GM21423 (cell line): ENCODE results near the gene NUP43.
"Not testable (repeated sequence)": the region's sequence is repeated elsewhere in the genome, so short reads cannot be mapped to it uniquely, and the experiment has no call there.

ENCODE experiments used
- ATAC-seq: cut with Tn5 transposase; IDR thresholded peaks from one replicate; pipeline ENCODE4 v1.9.1; 2021; ENCODE audit warnings: mild to moderate bottlenecking, moderate library complexity; ENCODE audit not compliant: unreplicated experiment

NUP43 gene

DNA sequence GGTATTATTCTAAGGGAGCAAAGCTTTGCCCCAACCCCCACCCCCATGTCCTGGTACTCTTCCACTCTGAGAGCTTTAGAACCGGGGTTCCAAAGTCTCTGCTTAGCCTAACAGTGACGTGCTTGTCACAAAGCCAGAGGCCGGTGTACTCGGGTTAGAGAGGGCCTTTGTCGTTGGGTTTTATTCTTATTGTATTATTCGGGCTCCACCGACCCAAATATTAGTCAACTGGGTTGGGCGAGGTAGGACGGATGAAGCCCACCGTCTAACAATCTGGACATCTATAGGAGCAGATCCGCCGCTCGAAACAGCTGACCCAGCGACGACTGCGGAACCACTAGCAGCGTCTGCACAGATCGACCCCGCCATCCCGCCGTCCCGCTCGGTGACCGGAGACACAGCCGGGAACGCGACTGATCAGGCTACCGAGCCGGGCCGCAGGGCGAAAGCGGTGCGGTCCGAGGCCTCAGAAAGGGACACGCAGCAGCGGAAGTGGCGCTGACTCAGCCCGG, 2.8 kb upstream of the NUP43 start:
- peak; percentile 1 for ATAC-seq

DNA sequence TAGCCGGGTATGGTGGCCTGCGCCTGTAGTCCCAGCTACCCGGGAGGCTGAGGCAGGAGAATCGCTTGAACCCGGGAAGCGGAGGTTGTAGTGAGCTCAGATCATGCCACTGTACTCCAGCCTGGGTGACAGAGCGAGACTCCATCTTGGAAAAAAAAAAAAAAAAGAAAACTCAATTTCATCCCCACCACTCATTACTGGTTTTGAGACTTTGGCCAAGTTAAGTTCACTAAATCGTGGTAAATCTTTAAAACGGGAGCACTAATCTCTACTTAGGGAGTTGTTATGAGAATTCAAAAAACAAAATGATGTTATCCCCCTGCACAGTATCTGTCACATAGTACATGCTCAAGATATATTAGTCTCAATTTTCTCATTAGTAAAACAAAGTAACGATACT, 1.1 kb downstream of the NUP43 start:
- ATAC-seq, result not testable (repeated sequence)

DNA sequence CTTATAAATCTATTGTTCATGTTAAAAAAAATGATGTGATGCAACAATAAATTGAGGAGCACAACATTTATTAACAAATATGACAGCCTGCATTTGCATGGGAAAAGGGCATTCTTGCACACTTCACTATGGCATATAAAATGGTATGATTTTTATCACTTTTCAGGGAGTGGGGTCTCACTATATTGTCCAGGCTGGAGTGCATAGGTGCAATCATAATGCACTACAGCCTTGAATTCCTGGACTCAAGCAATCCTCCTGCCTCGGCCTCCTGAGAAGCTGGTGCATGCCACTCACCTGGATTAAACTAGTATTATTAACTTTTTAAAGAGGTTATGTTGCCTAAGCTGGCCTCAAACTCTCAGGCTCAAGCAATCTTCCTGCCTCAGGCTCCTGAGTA, 11.4 kb downstream of the NUP43 start:
- ATAC-seq, result no peak

DNA sequence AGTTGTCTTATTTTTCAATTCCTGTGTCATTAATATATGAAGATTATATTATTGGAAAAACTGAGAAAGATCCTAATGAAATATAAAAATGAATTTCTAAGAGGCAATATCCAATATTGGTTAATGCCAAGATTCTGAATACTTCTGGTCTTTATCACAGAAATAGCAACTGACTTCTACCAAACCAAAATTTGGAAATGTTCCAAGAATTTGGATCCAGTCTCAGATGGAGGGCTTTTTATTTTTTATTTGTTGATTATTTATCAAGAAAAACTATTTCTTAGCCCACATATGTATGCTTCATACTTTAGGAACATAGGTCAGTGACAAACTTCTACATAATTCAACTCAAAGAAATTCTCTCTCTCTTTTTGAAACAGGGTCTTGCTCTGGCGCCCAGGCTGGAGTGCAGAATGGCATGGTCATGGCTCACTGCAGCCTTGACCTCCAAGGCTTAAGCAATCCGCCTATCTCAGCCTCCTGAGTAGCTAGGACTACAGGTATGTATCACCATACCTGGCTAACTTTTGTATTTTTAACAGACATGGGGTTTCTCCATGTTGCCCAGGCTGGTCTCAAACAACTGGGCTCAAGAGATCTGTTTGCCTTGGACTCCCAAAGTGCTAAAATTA, 13.1 kb downstream of the NUP43 start:
- no peak for ATAC-seq

DNA sequence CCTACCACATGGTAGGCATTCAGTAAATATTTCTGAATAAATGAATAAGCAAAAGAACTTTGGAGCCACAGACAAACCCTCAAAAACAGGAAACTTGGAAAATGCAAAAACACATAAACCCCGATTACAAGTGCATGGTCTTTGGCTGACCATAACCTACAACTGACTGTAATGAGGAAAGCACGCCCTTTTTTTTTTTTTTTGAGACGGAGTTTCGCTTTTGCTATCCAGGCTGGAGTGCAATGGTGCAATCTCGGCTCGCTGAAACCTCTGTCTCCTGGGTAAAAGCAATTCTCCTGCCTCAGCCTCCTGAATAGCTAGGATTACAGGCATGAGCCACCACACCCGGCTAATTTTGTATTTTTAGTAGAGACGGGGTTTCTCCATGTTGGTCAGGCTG, 16.5 kb downstream of the NUP43 start:
- ATAC-seq, result no peak

DNA sequence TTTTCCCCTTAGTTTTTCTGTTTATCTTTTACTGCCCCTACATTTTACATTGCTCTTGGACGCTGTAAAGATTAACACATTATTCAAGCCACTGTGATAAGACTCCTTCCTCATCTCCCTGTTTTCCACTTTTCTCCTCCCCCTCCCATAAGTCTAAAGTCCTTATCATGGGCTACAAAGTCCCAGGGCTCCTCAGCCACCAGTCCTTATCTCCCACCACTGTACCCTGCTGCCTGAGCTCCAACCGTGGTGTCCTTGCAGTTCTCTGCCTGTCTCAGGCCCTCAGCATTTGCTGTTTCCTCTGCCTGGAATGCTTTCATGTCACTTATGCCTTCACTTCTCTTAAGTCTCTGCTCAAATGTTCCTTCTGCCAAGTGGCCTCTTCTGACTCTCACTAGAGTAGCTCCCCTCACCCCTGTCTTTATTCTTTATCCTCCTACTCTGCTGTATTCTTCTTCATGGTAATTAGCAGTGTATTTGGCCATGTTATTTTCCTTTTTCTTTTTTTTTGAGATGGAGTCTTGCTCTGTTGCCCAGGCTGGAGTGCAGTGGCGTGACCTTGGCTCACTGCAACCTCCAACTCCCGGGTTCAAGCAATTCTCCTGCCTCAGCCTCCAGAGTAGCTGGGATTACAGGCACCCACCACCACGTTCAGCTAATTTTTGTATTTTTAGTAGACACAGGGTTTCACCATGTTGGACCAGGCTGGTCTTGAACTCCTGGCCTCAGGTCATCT, 17.7 kb downstream of the NUP43 start:
- ATAC-seq, result no peak

DNA sequence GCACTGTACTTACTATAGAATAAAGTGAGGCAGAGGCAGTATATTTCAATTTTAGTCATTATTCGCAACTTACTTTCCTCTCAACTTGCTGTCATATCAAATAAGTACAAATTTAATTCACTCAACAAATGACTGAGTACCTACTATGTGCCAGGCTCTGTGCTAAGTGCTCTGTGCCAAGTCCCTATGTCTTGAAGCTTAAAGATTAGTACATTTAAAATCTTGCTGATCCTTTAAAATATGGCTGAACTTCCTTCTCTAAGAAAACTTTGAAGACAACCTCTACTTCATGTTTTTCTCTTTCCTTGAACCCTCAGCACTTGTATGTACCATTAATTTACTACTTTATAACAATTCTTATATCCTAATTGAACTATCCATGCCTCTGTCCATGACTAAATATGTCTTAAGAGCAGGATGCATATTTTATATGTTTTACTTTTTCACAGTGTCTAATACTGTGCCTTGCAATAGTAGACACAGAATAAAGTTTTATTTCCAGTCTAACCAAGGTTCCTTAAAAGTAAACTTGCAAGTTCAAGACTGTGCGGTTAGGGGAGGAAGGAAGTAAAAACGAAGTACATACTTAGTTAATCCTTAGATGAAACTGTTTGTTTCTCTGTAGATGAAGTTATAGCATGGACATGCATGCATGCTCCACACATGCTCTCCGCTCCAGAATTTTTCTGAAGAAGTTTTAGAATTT, 18.4 kb downstream of the NUP43 start:
- ATAC-seq, result no peak

DNA sequence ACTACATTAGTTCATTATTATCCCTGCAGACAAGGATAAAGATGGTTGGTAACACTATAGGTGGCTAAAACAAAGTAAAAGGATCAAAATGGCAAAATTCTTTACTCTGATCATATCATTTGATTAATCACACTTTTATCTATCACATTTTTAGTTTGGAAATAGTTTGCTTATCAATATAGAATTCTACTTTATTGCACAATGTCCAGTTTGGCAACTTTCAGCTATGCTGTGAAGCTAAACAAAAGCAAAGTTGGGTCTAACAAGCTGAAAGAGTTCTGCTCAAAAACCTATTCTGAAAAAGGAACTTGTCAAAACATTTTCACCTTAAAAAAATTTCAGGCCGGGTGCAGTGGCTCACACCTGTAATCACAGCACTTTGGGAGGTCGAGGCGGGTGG, 20.5 kb downstream of the NUP43 start:
- ATAC-seq, result no peak

DNA sequence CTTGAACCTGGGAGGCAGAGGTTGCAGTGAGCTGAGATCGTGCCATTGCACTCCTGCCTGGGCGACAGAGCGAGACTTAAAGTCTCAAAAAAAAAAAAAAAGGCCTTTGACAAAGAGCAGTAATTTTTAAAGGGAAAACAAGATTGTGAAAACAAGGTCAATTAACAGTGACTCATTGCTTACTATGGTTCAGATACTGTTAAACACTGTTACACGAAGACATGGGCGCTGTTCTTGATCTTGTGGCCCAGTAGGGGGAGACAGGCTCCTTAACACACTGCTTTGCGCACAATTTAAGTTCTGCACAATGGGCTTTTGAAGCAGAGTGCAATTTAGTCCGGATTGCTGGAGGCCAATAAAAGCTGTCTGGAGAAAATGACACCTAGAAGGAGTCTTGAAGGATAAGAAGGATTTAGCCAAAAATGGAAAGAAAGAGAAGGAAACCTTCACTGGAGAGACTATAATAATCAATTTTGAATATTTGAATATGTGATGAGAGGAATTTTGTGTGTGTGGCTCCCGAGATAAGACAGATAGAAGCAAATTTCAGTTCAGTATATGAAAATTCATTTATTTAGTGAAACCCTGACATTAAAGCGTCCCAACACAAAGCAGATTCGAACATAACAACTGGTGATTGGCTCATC, 22.4 kb downstream of the NUP43 start:
- ATAC-seq, result no peak

DNA sequence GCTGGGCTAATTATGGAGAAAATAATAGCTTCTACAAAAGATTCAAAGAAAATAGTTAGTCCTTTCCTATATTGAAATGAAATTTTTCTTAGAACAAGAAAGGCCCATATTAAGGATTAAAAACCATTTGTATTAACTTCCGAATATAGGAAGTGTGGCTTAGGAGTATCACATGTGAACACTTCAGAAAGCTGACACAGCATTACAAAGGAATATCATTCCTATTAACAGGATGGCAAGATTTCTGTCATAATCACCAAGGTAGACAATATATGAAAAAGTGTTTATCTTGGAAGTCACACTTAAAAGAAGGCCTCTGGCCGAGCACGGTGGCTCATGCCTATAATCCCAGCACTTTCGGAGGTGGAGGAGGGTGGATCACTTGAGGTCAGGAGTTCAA, 23.1 kb downstream of the NUP43 start:
- no peak for ATAC-seq

DNA sequence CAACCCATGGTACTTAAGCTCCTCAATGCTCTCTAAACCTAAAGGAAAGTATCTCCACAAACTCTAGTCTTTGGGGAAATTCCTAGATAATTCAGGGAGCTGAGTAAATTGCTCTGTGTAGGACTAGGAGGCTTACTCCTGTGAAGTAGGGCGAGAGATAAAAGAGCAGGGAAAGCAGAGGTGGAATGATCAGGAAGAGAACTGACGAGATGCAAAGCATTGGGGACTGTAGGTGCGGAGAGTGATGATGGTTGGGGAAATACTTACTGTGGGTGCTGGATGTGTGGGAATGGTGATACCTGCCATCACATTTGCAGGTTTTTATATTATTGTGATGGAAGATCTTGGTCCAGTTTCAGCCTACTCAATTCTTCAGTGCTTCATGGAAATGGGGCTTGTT, 26.8 kb downstream of the NUP43 start:
- ATAC-seq, result no peak

DNA sequence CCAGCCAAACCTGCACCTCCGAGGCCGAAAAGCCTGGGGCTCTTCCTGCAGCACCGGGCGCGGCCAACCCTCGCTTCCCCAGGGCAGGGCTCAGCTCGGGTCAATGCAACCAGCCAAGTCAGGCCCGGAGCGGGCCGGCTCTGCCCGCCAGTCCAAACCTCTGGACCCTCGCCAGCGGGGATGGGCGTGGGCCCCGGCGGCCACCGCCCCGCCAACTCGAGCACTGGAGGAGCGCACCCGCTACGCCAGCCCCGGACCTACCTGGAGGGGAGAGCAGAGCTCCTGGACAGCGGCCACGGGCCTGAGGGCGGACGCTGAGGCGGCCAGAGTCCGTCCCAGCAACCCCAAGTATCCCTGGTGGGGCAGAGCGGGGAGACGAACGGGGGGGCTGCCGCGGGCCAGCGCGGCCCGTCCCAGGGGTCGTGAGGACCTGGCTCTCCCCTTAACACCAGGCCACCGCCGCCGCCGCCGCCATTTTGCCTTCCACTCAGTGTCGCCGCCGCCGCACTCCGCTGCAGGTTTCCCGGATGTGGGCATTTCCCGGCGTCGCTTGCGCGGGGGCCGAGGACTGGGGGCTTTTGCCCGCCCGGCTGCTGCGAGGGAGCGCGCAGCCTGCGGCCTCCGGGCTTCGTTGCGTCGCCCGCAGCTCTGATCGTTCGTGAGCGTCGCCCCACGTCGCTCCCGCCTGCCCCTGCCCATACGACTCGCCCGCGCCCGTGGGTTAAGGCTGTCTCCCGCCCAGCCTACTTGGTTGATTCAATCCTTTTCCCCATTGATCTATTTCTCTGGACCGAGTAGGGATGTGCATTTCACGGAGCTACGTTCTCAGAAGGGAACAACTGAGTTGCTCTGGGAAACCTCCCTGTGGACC, 28.5 kb downstream of the NUP43 start, which contains the start of gene LATS1:
LATS1 (minus strand) TSS at position 514 of the 871 bp plus-strand sequence. CDS start 15,975 bp downstream, outside the sequence.
- peak; percentile 84 for ATAC-seq

DNA sequence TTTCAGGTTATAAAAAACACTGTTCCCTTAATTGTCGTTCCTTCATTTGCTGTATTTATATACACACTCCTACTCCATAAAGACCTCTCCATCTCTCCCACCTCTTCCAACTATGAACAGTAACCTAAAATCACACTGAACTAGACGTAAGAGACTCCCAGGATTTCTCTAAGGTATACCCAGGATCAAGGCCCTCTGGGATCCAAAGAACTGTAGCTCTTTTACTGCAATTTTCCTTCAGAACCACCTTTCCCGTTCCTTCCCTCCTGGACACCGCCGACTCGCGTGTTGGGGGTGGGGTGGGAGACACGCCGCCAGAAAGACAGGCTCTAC, 29.1 kb downstream of the NUP43 start:
- no peak for ATAC-seq

DNA sequence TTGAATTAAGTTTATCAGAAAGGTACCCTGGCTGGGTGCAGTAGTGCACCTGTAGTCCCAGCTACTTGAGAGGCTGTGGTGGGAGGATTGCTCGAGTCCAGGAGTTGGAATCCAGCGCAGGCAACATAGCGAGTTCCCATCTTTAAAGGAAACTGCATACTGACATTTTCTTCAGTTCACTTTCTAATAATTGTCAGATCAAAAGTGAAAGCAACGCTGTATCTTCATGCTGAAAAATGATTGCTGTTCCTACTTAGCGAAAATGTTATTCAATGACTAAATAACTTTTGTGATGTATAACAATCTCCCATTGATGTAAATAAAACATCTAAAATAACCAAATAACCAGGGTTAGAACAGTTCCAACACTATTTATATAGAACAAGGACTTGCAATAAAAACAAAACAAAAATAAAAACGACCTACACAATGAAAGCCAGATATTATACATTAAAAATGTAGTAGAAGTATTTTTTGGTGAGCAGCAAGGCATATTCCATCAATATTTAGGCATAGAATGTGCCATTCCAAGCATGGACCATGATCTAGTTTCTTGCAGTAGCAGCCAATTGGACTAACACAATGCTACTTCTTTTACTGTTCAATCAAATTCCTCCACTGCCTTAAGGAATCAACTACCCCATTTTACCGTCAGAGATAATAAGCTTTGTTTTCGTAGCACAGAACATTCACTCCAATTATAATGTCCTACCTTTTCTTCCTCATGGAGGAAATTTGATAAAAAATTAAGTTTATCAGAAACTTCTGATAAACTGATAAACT, 30.0 kb downstream of the NUP43 start:
- no peak for ATAC-seq

DNA sequence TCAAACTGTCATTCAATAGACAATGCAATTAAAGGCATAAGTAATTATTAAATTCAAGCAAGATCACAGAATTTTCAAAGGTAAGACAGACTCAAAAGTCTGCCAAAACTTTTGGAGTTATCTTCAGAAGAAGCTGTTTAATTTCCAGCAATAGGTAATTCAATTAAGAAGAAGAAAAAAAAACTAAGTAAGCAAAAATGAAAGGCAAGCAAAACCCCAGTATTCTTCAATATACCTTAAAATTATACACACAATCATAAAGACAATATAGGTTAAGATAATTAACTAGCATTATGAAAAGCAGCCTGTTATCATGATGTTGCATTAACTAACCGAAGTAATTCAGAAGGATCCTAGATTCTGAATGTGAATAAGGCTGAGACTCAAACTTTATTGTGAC, 31.9 kb downstream of the NUP43 start:
- ATAC-seq, result no peak

DNA sequence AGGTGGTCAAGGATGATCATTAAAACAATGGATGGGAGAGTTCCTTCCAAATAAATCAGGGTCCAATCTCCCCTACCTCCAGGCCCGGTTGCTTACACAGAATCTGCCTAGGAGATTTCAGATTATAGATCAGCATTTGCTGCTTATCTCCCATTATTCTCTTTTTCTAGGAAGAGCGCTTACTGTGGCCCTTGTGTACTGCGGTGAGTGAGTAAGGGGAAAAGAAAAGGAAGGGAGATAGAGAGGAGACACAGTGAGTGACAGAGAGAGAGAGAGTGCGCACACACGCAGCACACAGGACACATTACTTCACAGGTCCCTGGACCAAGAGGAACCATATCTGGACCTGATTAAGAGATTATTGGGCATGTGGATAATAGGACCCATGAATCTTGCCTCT, 34.6 kb downstream of the NUP43 start:
- no peak for ATAC-seq

DNA sequence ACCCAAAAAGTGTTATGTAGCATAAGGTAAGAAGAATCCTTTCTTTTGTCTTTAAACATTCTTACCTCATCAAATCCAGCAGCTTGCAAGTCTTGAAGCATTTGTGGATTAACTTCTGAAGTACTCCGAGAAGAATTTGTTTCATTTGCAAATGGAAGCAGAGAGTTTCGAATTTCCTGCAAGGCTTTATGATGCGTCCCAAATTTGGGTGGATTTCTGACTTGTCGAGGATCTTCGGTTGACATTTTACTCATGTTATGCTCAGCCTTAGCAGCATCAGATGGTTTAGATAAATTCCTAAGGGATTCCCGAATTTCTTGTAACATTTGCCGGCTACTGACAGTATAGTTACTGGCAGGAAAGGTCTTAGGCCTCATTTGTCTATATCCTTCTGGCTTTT, 44.6 kb downstream of the NUP43 start:
- no peak for ATAC-seq

DNA sequence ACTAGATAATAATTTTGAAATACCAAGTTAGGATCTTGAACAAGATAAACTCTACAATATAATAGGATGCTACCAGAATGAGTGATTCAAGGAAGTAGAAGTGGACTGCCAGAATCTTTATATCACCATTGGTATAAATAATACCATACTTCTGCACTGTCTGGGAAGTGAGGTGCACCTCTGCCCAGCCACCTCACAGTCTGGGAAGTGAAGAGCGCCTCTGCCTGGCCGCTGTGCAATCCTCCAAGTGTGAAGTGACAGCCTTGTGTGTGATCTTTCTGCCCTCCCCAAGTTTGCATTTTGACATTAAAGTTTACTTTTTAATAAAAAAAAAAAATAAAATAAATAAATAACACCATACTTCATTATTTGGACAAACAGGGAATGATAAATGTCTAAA, 47.2 kb downstream of the NUP43 start:
- no peak for ATAC-seq

DNA sequence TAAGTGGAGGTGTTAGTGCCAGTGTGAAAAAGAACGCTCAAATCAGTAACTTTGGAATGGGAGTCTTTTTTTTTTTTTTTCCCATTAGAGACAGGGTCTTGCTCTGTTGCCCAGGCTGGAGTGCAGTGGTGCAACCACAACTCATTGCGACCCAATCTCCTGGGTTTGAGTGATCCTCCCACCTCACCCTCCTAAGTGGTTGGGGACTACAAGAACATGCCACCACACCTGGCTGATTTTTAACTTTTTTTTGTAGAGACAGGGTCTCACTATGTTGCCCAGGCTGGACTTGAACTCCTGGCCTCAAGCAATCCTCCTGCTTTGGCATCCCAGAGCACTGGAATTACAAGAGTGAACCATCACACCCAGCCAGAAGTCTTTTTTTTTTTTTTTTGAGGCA, 48.2 kb downstream of the NUP43 start:
- no peak for ATAC-seq

DNA sequence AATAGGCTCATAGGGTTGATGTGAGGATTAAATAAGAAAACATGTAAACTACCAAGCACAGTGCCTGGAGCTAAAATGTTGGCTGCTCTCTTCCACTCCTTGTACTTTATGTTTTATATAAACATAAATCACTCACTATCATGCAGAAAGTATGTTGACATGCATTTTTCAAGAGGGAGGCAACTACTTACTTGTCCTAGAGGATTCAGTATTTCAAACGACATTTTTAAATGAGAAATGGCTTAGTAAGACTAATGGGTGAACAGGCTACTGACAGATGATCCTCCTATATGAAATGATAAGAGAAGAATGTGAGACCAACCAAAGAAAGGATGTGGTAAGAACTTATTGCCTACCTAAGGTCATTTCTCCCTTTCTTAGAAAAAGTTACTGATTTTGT, 49.4 kb downstream of the NUP43 start:
- no peak for ATAC-seq
